ENCODE data around the gene SEMA4G. TPM values are rescaled to one million over a fixed set of nuclear protein-coding genes. Genes with fewer than 3 reads are reported as not detected.

The SEMA4G gene
- total and polyA plus RNA-seq, 2 of the 8 experiments (the other 6 are each of a cell fraction or from before 2014, with no cell fraction given), result 7.1 to 18.2 TPM

- no peak overlapping the region for H2BK15ac ChIP-seq (ENCODE audit: low read length)
- H2BK12ac ChIP-seq (ENCODE audit: low read depth, low read length), result no peak overlapping the region
- peaks cover 7 to 19% (median 10%) of the 10 kb centered on the region in 4 experiments for H3K4me1 ChIP-seq (replicated peaks in 1 of 4; ENCODE audit: control insufficient read depth in 3 of 4, insufficient read depth in 4 of 4, low read length in 3 of 4)
- no peaks in the 10 kb centered on the region for H3K79me1 ChIP-seq (ENCODE audit: low read depth, low read length)
- H2BK20ac ChIP-seq (ENCODE audit: low read length), result no peak overlapping the region
- no peaks in the 10 kb centered on the region for H3K9me3 ChIP-seq (ENCODE audit: insufficient read depth in 2 of 2, low read depth in 1 of 2, low read length in 1 of 2)
- no peak overlapping the region for H3K14ac ChIP-seq (ENCODE audit: insufficient read length)
- no peak overlapping the region for H4K5ac ChIP-seq (ENCODE audit: insufficient read length, low read depth, low read length)
- H3K9ac ChIP-seq (replicated peaks in 1 of 4; ENCODE audit: extremely low read depth in 1 of 4, low read depth in 3 of 4, low read length in 3 of 4), result peak overlapping the region in 2 of 4 experiments; percentile 10 to 20; a peak in 2 of 7 replicates
- H3K23me2 ChIP-seq (ENCODE audit: low read depth, low read length), result peaks cover 9% of the 10 kb centered on the region
- ChIA-PET POLR2A (ENCODE audit: partially characterized antibody) (interaction anchor here (0.7 to 6.0 kb wide), 5 partner anchors 9 to 36 kb away, joined by 3 to 38 read pairs (median 3); no protein-coding TSS in a partner anchor), CTCF (ENCODE audit: partially characterized antibody) (interaction anchor here (0.6 to 5.4 kb wide), 10 partner anchors 12 to 81 kb away, joined by 3 to 32 read pairs (median 5); partner anchors contain the start of genes MRPL43 and TWNK)
- FAIRE-seq, result no peak
- WGBS, 2 experiments (ENCODE audit: extremely low coverage in 1 of 2, insufficient coverage in 1 of 2, insufficient read length in 1 of 2, insufficient replicate concordance in 2 of 2, low coverage in 1 of 2, low lambda C conversion rate in 2 of 2, missing lambda C conversion rate in 1 of 2), result 26% methylated on average over 13 of the region's 13 CpGs; no CpG with 5 or more reads in 1 of the 2 experiments
- H4K91ac ChIP-seq (replicated peaks; ENCODE audit: insufficient read length, low read length), result no peak overlapping the region
- no peak overlapping the region for H3K4ac ChIP-seq (replicated peaks; ENCODE audit: insufficient read length, low read depth, low read length)
- DNase-seq (ENCODE audit: low read depth in 1 of 2, low spot score in 2 of 2), result peak in 1 of 2 experiments; percentile 73
- H3K18ac ChIP-seq (ENCODE audit: extremely low read depth, low read length), result no peak overlapping the region
- H3K56ac ChIP-seq (replicated peaks; ENCODE audit: insufficient read length, low read depth, low read length), result no peak overlapping the region
- H3K27me3 ChIP-seq (replicated peaks in 1 of 4; ENCODE audit: control insufficient read depth in 3 of 4, extremely low read depth in 1 of 4, insufficient read depth in 3 of 4, low read length in 3 of 4), result peaks cover 0 to 3% (median 1%) of the 10 kb centered on the region in 4 experiments; a peak in 1 of 7 replicates
- H2BK5ac ChIP-seq (ENCODE audit: low read depth, low read length), result no peak overlapping the region
- no peak overlapping the region for H3K23ac ChIP-seq (ENCODE audit: insufficient read length)
- no peak for TF ChIP-seq CREB1 (IDR thresholded peaks at IDR 0.05)
- TF ChIP-seq YY1 (IDR thresholded peaks at IDR 0.05; ENCODE audit: low read depth, low read length), result 0 out of 2 replicates have a peak, but pooled peaks have one; percentile 50
- H3K4me2 ChIP-seq (ENCODE audit: insufficient read depth in 1 of 2, low read depth in 2 of 2, low read length in 2 of 2), result peak overlapping the region; percentile 89 to 99
- H4K20me1 ChIP-seq (replicated peaks in 1 of 2; ENCODE audit: control insufficient read depth in 1 of 2, insufficient read depth in 2 of 2, low read length in 2 of 2), result peaks cover 0 to 5% of the 10 kb centered on the region in 2 experiments
- no peaks in the 10 kb centered on the region for H3K36me3 ChIP-seq (ENCODE audit: control insufficient read depth in 2 of 4, insufficient read depth in 4 of 4, low read length in 3 of 4)
- H2AK5ac ChIP-seq (ENCODE audit: low read depth, low read length), result no peak overlapping the region
- no peak overlapping the region for H2BK120ac ChIP-seq (replicated peaks; ENCODE audit: low read depth, low read length)
- peak overlapping the region; percentile 67 to 97 (median 72) for H3K4me3 ChIP-seq (ENCODE audit: extremely low read depth in 1 of 4, insufficient read depth in 2 of 4, low read depth in 3 of 4, low read length in 4 of 4)
- no peaks in the 10 kb centered on the region for H3K79me2 ChIP-seq (ENCODE audit: control insufficient read depth in 1 of 2, insufficient read depth in 2 of 2, low read length in 2 of 2)
- H3K27ac ChIP-seq (ENCODE audit: low read depth, low read length), result no peak overlapping the region
- peak overlapping the region; percentile 93 for H2AFZ ChIP-seq (ENCODE audit: low read length)
- no peak overlapping the region for H4K8ac ChIP-seq (ENCODE audit: extremely low read depth, insufficient read depth, low read length)
Measured at GRCh38 chr10:100970076-100970913, 991 bp downstream of the SEMA4G start.

All from H1 (cell line).